ENCODE results near the gene CYSLTR1.
"Not testable (repeated sequence)": the region's sequence is repeated elsewhere in the genome, so short reads cannot be mapped to it uniquely, and the experiment has no call there.

CYSLTR1 gene

DNA sequence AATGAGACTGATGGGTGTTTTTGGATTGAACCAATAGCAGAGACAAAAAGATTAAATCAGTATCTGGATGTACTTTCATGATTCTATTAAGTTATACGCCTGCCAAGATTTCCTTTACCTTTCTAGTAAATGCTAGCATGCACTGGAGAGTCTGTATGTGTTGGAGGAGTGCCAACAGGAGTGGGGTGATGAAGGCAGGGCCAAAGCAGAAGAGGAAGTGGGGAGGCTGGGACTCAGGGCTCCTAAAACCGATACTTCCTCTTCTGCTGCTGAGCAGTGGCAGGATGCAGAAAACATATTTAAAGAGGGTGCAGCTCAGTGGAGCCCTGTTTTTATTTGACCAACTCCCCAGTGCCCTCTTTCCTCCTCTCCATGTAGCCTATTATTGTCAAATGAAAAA is 5.6 kb downstream of the CYSLTR1 start:
- H3K4me3 ChIP-seq (ENCODE audit: low read depth, low read length), result no peak overlapping the region
- DNase-seq (ENCODE audit: low read depth), result no peak
- TF ChIP-seq CTCF (IDR thresholded peaks at IDR 0.05; ENCODE audit: low read depth, low read length, missing control alignments), result no peak
- in situ Hi-C loops (cut with HindIII; ENCODE audit: low sequenced_read_pairs), result no loop called here

DNA sequence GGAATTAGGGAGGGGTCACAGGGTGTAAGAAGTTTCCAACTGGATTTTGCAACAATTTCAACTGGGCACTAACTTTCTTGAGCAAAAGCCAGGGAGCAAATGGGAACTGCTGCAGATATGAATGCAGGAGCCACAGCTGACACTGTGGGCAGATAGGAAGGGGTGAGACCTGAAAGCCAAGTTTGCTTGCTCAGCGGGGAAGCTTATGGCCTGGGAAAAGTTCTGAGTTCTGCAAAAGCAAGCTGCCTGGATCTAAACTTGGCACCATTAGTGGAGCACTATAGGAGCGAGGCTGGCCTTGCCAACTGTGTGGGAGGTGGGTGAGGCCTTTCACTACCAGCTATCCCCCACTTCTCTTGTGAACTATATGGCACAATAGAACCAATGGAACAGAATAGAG is 11.1 kb downstream of the CYSLTR1 start:
- in situ Hi-C loops (cut with HindIII; ENCODE audit: low sequenced_read_pairs), result no loop called here
- TF ChIP-seq CTCF (IDR thresholded peaks at IDR 0.05; ENCODE audit: low read depth, low read length, missing control alignments), result no peak
- no peak overlapping the region for H3K4me3 ChIP-seq (ENCODE audit: low read depth, low read length)
- no peak for DNase-seq (ENCODE audit: low read depth)

- no peak for DNase-seq (ENCODE audit: low read depth)
- in situ Hi-C loops (cut with HindIII; ENCODE audit: low sequenced_read_pairs), result no loop called here
- no peak overlapping the region for H3K4me3 ChIP-seq (ENCODE audit: low read depth, low read length)
- no peak for TF ChIP-seq CTCF (IDR thresholded peaks at IDR 0.05; ENCODE audit: low read depth, low read length, missing control alignments)
Measured at GRCh38 chrX:78315745-78316144, 11.7 kb downstream of the CYSLTR1 start.

DNA sequence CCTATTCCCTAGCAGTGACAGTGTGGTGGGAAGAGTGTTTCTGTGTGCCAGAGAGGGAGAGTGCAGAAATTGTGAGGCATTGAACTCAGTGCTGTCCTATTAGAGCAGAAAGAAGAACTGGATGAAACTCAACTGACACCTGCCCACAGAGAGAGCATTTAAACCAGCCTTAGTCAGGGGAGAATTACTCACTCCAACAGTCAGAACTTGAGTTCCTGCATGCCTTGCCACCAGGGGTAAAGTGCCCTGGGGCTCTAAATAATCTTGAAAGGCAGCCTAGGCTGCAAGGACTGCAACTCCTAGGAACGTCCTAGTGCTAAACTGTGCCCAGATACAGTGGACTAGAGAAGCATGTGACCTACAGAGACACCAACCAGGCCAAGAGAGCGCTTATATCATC is 12.8 kb downstream of the CYSLTR1 start:
- TF ChIP-seq CTCF (IDR thresholded peaks at IDR 0.05; ENCODE audit: low read depth, low read length, missing control alignments), result no peak
- in situ Hi-C loops (cut with HindIII; ENCODE audit: low sequenced_read_pairs), result no loop called here
- no peak overlapping the region for H3K4me3 ChIP-seq (ENCODE audit: low read depth, low read length)
- no peak for DNase-seq (ENCODE audit: low read depth)

DNA sequence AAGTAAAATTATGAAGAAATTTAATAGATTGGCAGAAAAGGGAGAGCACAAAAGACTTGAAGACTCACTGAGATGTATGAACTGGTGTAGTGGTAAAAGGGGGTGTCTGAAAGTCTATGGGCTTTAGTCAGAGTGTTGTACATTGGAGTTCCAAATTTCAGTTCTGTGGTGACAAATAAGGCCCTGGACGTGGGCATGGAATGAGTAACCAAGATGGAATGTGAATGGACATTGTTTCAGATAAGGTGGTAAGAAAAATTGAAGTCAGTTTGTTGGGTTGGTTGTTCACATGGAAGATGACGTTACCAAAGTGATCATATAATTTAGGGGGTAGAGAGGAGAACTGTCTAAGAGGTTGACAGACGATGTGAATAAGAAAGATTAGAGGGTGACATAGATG is 13.9 kb downstream of the CYSLTR1 start:
- no peak overlapping the region for H3K4me3 ChIP-seq (ENCODE audit: low read depth, low read length)
- in situ Hi-C loops (cut with HindIII; ENCODE audit: low sequenced_read_pairs), result no loop called here
- DNase-seq (ENCODE audit: low read depth), result no peak
- TF ChIP-seq CTCF (IDR thresholded peaks at IDR 0.05; ENCODE audit: low read depth, low read length, missing control alignments), result no peak

DNA sequence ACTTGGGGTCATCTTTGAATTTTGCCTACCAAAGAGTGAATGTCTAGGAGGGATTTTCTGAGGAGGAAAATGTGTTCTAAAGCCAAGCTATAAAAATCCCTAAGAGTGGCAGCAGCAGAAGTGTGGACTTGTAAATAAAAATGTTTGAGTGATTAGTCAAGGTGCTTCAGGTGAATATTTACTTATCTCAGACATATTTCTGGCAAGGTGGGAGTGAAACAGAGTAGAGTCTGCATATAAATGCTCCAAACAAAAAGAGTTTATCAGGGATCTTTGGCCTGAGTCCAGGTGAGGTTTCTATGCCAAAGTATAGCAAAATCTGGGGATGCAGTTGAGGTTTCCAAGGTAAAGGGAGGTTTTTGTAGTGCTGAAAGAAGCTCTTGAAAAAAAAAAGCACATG is 19.7 kb downstream of the CYSLTR1 start:
- no peak for TF ChIP-seq CTCF (IDR thresholded peaks at IDR 0.05; ENCODE audit: low read depth, low read length, missing control alignments)
- DNase-seq (ENCODE audit: low read depth), result no peak
- no peak overlapping the region for H3K4me3 ChIP-seq (ENCODE audit: low read depth, low read length)
- in situ Hi-C loops (cut with HindIII; ENCODE audit: low sequenced_read_pairs), result no loop called here

DNA sequence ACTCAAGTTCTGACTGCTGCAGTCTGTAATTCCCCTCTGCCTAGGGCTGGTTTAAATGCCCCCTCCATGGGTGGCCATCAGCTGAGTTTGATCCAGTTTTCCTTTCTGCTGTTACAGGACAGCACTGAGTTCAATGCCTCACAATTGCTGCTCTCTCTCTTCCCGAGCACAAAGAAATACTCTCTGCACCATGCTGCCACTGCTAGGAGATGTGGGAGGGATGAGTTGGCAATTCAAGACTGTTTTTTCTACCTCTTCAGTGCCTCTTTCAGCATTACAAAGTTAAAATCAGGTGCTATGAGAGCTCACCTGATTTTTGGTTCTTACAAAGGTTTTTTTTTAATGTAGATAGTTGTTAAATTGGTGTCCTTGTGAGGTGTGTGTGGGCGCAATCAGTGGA is 24.3 kb downstream of the CYSLTR1 start:
- no peak for TF ChIP-seq CTCF (IDR thresholded peaks at IDR 0.05; ENCODE audit: low read depth, low read length, missing control alignments)
- DNase-seq (ENCODE audit: low read depth), result no peak
- in situ Hi-C loops (cut with HindIII; ENCODE audit: low sequenced_read_pairs), result no loop called here
- no peak overlapping the region for H3K4me3 ChIP-seq (ENCODE audit: low read depth, low read length)

- H3K4me3 ChIP-seq (ENCODE audit: low read depth, low read length); DNase-seq (ENCODE audit: low read depth); in situ Hi-C loops (cut with HindIII; ENCODE audit: low sequenced_read_pairs): not testable (repeated sequence)
Measured at GRCh38 chrX:78300933-78301332, 26.5 kb downstream of the CYSLTR1 start.

Measured in astrocyte of the cerebellum (primary cell).